ENCODE data around the gene HIF1A.
"Not testable (repeated sequence)": the region's sequence is repeated elsewhere in the genome, so short reads cannot be mapped to it uniquely, and the experiment has no call there.

The HIF1A gene

GRCh38 chr14:61754627-61755381 is 59.5 kb downstream of the HIF1A start:
- Histone ChIP-seq H3K36me3 (no peaks in the 10 kb centered on the region), H3K4me1 (ENCODE audit: control insufficient read depth in 1 of 2, insufficient read depth in 1 of 2, low read depth in 1 of 2, low read length in 1 of 2) (peaks cover 20 to 27% of the 10 kb centered on the region in 2 experiments), H3K9me3 (no peaks in the 10 kb centered on the region), H3K27ac (no peak overlapping the region), H3K4me3 (ENCODE audit: low read depth in 1 of 2, low read length in 1 of 2) (no peak overlapping the region), H3K27me3 (no peaks in the 10 kb centered on the region)
- TF ChIP-seq CTCF (IDR thresholded peaks at IDR 0.05): no peak

- not testable (repeated sequence) for H3K27ac ChIP-seq; H3K36me3 ChIP-seq; H3K9me3 ChIP-seq; H3K4me3 ChIP-seq (ENCODE audit: low read depth in 1 of 2, low read length in 1 of 2); H3K27me3 ChIP-seq
- H3K4me1 ChIP-seq (ENCODE audit: control insufficient read depth in 1 of 2, insufficient read depth in 1 of 2, low read depth in 1 of 2, low read length in 1 of 2): peaks cover 19 to 21% of the 10 kb centered on the region in 2 experiments
Observed at GRCh38 chr14:61755382-61755742, 60.0 kb downstream of the HIF1A start.

- Histone ChIP-seq H3K27me3 (no peaks in the 10 kb centered on the region), H3K9me3 (no peaks in the 10 kb centered on the region), H3K4me1 (ENCODE audit: control insufficient read depth in 1 of 2, insufficient read depth in 1 of 2, low read depth in 1 of 2, low read length in 1 of 2) (peaks cover 13 to 15% of the 10 kb centered on the region in 2 experiments), H3K27ac (no peak overlapping the region), H3K4me3 (ENCODE audit: low read depth in 1 of 2, low read length in 1 of 2) (no peak overlapping the region), H3K36me3 (no peaks in the 10 kb centered on the region)
- TF ChIP-seq CTCF (IDR thresholded peaks at IDR 0.05): no peak
Observed at GRCh38 chr14:61756135-61756534, 60.8 kb downstream of the HIF1A start.

GRCh38 chr14:61759878-61760277 is 64.6 kb downstream of the HIF1A start:
- TF ChIP-seq CTCF (IDR thresholded peaks at IDR 0.05): no peak
- Histone ChIP-seq H3K4me1 (ENCODE audit: control insufficient read depth in 1 of 2, insufficient read depth in 1 of 2, low read depth in 1 of 2, low read length in 1 of 2) (peaks cover 11 to 16% of the 10 kb centered on the region in 2 experiments), H3K27ac (no peak overlapping the region), H3K27me3 (no peaks in the 10 kb centered on the region), H3K4me3 (ENCODE audit: low read depth in 1 of 2, low read length in 1 of 2) (no peak overlapping the region), H3K9me3 (no peaks in the 10 kb centered on the region), H3K36me3 (no peaks in the 10 kb centered on the region)

GRCh38 chr14:61761557-61761956 is 66.2 kb downstream of the HIF1A start:
- Histone ChIP-seq H3K27me3 (no peaks in the 10 kb centered on the region), H3K9me3 (no peaks in the 10 kb centered on the region), H3K36me3 (no peaks in the 10 kb centered on the region), H3K4me1 (ENCODE audit: control insufficient read depth in 1 of 2, insufficient read depth in 1 of 2, low read depth in 1 of 2, low read length in 1 of 2) (peaks cover 11 to 16% of the 10 kb centered on the region in 2 experiments), H3K4me3 (ENCODE audit: low read depth in 1 of 2, low read length in 1 of 2) (peak overlapping the region; percentile 76 to 92), H3K27ac (peak overlapping the region; percentile 86)
- TF ChIP-seq CTCF (IDR thresholded peaks at IDR 0.05): no peak

- Histone ChIP-seq H3K4me3 (ENCODE audit: low read depth in 1 of 2, low read length in 1 of 2) (peak within 1 kb of the TSS; percentile 76 to 92), H3K4me1 (ENCODE audit: control insufficient read depth in 1 of 2, insufficient read depth in 1 of 2, low read depth in 1 of 2, low read length in 1 of 2) (peaks cover 11 to 16% of the 10 kb centered on the region in 2 experiments), H3K27ac (peak within 1 kb of the TSS; percentile 86), H3K27me3 (no peaks in the 10 kb centered on the region), H3K9me3 (no peaks in the 10 kb centered on the region), H3K36me3 (no peaks in the 10 kb centered on the region)
- TF ChIP-seq CTCF (IDR thresholded peaks at IDR 0.05): no peak
Observed at GRCh38 chr14:61761959-61762786, 66.9 kb downstream of the HIF1A start, which contains the start of gene SNAPC1. Gene SNAPC1 (plus strand): TSS chr14:61762420. CDS start chr14:61762461, 41 bp downstream.
